ENCODE measurements around the gene NFATC1.

The NFATC1 gene

GRCh38 chr18:79395761-79396404 is at the start of gene NFATC1:
Gene NFATC1 (plus strand): TSS chr18:79395930. CDS start chr18:79396225, 295 bp downstream.
- no peak for DNase-seq

GRCh38 chr18:79345981-79346380 is 49.7 kb upstream of the NFATC1 start:
- no peak for DNase-seq

- DNase-seq: no peak
These were observed 47.7 kb upstream of the NFATC1 start for GRCh38 chr18:79348066-79348465.

- DNase-seq: no peak
These were observed 43.3 kb upstream of the NFATC1 start for GRCh38 chr18:79352432-79352831.

GRCh38 chr18:79353267-79353666 is 42.5 kb upstream of the NFATC1 start:
- DNase-seq: no peak

GRCh38 chr18:79354350-79354749 is 41.4 kb upstream of the NFATC1 start:
- no peak for DNase-seq

GRCh38 chr18:79355433-79356335 is 40.0 kb upstream of the NFATC1 start:
- DNase-seq: no peak

- no peak for DNase-seq
These were observed 39.3 kb upstream of the NFATC1 start for GRCh38 chr18:79356435-79356834.

- no peak for DNase-seq
These were observed 34.8 kb upstream of the NFATC1 start for GRCh38 chr18:79360933-79361332.

- no peak for DNase-seq
These were observed 33.8 kb upstream of the NFATC1 start for GRCh38 chr18:79361766-79362522.

- no peak for DNase-seq
These were observed 30.0 kb upstream of the NFATC1 start for GRCh38 chr18:79365701-79366100.

GRCh38 chr18:79366177-79367094 is 29.3 kb upstream of the NFATC1 start:
- DNase-seq: no peak

- DNase-seq: no peak
These were observed 28.2 kb upstream of the NFATC1 start for GRCh38 chr18:79367480-79367879.

- no peak for DNase-seq
These were observed 27.7 kb upstream of the NFATC1 start for GRCh38 chr18:79367989-79368388.

GRCh38 chr18:79368681-79369080 is 27.0 kb upstream of the NFATC1 start:
- DNase-seq: no peak

GRCh38 chr18:79371561-79372121 is 24.1 kb upstream of the NFATC1 start:
- DNase-seq: no peak

GRCh38 chr18:79372461-79372860 is 23.3 kb upstream of the NFATC1 start:
- no peak for DNase-seq

GRCh38 chr18:79372991-79373390 is 22.7 kb upstream of the NFATC1 start:
- no peak for DNase-seq

- DNase-seq: no peak
These were observed 22.0 kb upstream of the NFATC1 start for GRCh38 chr18:79373736-79374135.

GRCh38 chr18:79374408-79375171 is 21.1 kb upstream of the NFATC1 start:
- DNase-seq: no peak

Measured in GOT3 (cell line).